HL-60 (cell line): ENCODE data around the gene ROBO4.

Experiments used
- CTCF ChIP-seq: IDR thresholded peaks from one replicate; pipeline ENCODE4 v1.5.1; 2011; ENCODE audit warnings: low read length, control low read depth, inconsistent platforms; ENCODE audit not compliant: insufficient read depth
- GABPA ChIP-seq: IDR thresholded peaks from 2 replicates; pipeline ENCODE4 v1.6.1; 2012; ENCODE audit warnings: low read depth
- POLR2AphosphoS5 ChIP-seq: IDR thresholded peaks from 2 replicates; pipeline ENCODE4 v1.6.1; 2012; ENCODE audit warnings: low read depth
- SPI1 ChIP-seq: IDR thresholded peaks from 2 replicates; pipeline ENCODE4 v1.6.1; 2012; ENCODE audit warnings: low read depth, mild to moderate bottlenecking, borderline replicate concordance
- TF ChIP-seq, protein P1 (sequence below): IDR thresholded peaks from 2 replicates; pipeline ENCODE4 v1.6.1; 2012; ENCODE audit warnings: low read depth; ENCODE audit not compliant: insufficient replicate concordance

- TF ChIP-seq, protein P1, sequence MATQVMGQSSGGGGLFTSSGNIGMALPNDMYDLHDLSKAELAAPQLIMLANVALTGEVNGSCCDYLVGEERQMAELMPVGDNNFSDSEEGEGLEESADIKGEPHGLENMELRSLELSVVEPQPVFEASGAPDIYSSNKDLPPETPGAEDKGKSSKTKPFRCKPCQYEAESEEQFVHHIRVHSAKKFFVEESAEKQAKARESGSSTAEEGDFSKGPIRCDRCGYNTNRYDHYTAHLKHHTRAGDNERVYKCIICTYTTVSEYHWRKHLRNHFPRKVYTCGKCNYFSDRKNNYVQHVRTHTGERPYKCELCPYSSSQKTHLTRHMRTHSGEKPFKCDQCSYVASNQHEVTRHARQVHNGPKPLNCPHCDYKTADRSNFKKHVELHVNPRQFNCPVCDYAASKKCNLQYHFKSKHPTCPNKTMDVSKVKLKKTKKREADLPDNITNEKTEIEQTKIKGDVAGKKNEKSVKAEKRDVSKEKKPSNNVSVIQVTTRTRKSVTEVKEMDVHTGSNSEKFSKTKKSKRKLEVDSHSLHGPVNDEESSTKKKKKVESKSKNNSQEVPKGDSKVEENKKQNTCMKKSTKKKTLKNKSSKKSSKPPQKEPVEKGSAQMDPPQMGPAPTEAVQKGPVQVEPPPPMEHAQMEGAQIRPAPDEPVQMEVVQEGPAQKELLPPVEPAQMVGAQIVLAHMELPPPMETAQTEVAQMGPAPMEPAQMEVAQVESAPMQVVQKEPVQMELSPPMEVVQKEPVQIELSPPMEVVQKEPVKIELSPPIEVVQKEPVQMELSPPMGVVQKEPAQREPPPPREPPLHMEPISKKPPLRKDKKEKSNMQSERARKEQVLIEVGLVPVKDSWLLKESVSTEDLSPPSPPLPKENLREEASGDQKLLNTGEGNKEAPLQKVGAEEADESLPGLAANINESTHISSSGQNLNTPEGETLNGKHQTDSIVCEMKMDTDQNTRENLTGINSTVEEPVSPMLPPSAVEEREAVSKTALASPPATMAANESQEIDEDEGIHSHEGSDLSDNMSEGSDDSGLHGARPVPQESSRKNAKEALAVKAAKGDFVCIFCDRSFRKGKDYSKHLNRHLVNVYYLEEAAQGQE: no peak
- no peak for TF ChIP-seq CTCF
- TF ChIP-seq GABPA: no peak
- TF ChIP-seq SPI1: no peak
- no peak for TF ChIP-seq POLR2AphosphoS5
Measured at GRCh38 chr11:124875401-124875800, 22.3 kb downstream of the ROBO4 start.
